Loucy (cell line): ENCODE measurements around the gene AEBP2.

Source experiments
- H2AFZ ChIP-seq: fragments of 200-600 bp; sonication (generic); 2 replicates; pipeline ENCODE4 v1.6.0; 2016; ENCODE audit warnings: antibody characterized with exemption, mild to moderate bottlenecking, low read length, moderate library complexity
- H3F3A ChIP-seq: fragments of 200-600 bp; 2 replicates; pipeline ENCODE4 v1.6.0; 2016; ENCODE audit warnings: antibody characterized with exemption, low read depth, mild to moderate bottlenecking
- H3K27me3 ChIP-seq: fragments of 200-600 bp; sonication (generic); 2 replicates; pipeline ENCODE4 v1.6.1; 2014; ENCODE audit warnings: low read length, mild to moderate bottlenecking; ENCODE audit not compliant: insufficient read depth, poor library complexity, severe bottlenecking
- H3K36me3 ChIP-seq: fragments of 200-600 bp; sonication (generic); 2 replicates; pipeline ENCODE4 v1.6.1; 2016; ENCODE audit warnings: low read length; ENCODE audit not compliant: insufficient read depth
- H3K4me1 ChIP-seq: fragments of 200-600 bp; sonication (generic); 2 replicates; pipeline ENCODE4 v1.5.1; 2014; ENCODE audit warnings: low read length, mild to moderate bottlenecking; ENCODE audit not compliant: insufficient read depth, poor library complexity, severe bottlenecking
- H3K4me2 ChIP-seq: fragments of 200-600 bp; sonication (generic); 2 replicates; pipeline ENCODE4 v1.6.0; 2014; ENCODE audit warnings: antibody characterized with exemption, low read length, low read depth, mild to moderate bottlenecking; ENCODE audit not compliant: poor library complexity, severe bottlenecking
- H3K4me3 ChIP-seq: fragments of 200-600 bp; sonication (generic); 2 replicates; pipeline ENCODE4 v1.5.1; 2014; ENCODE audit warnings: low read length, mild to moderate bottlenecking, mixed read lengths; ENCODE audit not compliant: poor library complexity, severe bottlenecking
- H3K79me2 ChIP-seq: fragments of 200-600 bp; sonication (generic); 2 replicates; pipeline ENCODE4 v1.6.1; 2014; ENCODE audit warnings: low read length; ENCODE audit not compliant: insufficient read depth
- H3K9ac ChIP-seq: fragments of 200-600 bp; sonication (generic); 2 replicates; pipeline ENCODE4 v1.6.0; 2014; ENCODE audit warnings: mild to moderate bottlenecking, low read depth, low read length, moderate library complexity; ENCODE audit not compliant: poor library complexity, severe bottlenecking
- H3K9me2 ChIP-seq: fragments of 200-600 bp; sonication (generic); replicated peaks from 2 replicates; pipeline ENCODE4 v1.6.1; 2016; ENCODE audit warnings: low read depth, low read length, mixed read lengths
- H3K9me3 ChIP-seq: fragments of 200-600 bp; sonication (generic); 2 replicates; pipeline ENCODE4 v1.6.1; 2014; ENCODE audit warnings: mild to moderate bottlenecking, antibody characterized with exemption, low read length, low read depth; ENCODE audit not compliant: insufficient read depth
- H4K20me1 ChIP-seq: fragments of 200-600 bp; sonication (generic); 2 replicates; pipeline ENCODE4 v1.6.0; 2014; ENCODE audit warnings: antibody characterized with exemption, low read length, mild to moderate bottlenecking; ENCODE audit not compliant: insufficient read depth, poor library complexity, severe bottlenecking
- EZH2phosphoT487 ChIP-seq: fragments of 200-600 bp; IDR thresholded peaks from 2 replicates; pipeline ENCODE4 v1.6.1; 2018; ENCODE audit warnings: antibody characterized with exemption, mild to moderate bottlenecking, moderate library complexity, borderline replicate concordance
- TF ChIP-seq, protein P1 (sequence below): fragments of 200-600 bp; sonication (generic); conservative IDR thresholded peaks from 2 replicates; pipeline ENCODE4 v1.5.1; 2014; ENCODE audit warnings: mild to moderate bottlenecking, antibody characterized with exemption, low read length

Gene AEBP2

DNA sequence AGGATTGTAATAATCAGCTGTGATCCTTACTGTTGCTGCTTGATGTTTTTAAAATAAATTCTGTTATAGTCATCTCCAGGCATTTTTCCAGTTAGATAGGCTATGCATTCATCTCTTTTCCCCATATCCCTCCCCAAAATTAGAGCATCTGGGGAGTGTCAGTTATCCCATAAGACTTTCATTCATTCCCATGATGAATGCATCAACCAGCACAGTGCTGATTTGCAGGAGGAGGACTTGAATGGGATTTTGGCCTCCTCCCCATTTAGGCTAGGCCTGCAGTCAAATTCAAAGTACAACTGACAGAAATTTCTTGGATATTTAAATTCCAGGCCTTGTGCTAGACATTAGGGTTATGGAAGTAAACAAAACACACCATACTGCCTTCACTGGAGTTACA lies 99.8 kb downstream of the AEBP2 start:
- no peaks in the 10 kb centered on the region for H4K20me1 ChIP-seq
- no peaks in the 10 kb centered on the region for H3K36me3 ChIP-seq
- H3K9me3 ChIP-seq = 0 out of 2 replicates have a peak, but pooled peaks cover 5% of the 10 kb centered on the region
- no peak overlapping the region for H2AFZ ChIP-seq
- no peak overlapping the region for H3K4me2 ChIP-seq
- TF ChIP-seq, protein P1, sequence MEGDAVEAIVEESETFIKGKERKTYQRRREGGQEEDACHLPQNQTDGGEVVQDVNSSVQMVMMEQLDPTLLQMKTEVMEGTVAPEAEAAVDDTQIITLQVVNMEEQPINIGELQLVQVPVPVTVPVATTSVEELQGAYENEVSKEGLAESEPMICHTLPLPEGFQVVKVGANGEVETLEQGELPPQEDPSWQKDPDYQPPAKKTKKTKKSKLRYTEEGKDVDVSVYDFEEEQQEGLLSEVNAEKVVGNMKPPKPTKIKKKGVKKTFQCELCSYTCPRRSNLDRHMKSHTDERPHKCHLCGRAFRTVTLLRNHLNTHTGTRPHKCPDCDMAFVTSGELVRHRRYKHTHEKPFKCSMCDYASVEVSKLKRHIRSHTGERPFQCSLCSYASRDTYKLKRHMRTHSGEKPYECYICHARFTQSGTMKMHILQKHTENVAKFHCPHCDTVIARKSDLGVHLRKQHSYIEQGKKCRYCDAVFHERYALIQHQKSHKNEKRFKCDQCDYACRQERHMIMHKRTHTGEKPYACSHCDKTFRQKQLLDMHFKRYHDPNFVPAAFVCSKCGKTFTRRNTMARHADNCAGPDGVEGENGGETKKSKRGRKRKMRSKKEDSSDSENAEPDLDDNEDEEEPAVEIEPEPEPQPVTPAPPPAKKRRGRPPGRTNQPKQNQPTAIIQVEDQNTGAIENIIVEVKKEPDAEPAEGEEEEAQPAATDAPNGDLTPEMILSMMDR = no peak
- no peak for TF ChIP-seq EZH2phosphoT487
- no peak overlapping the region for H3K4me3 ChIP-seq
- no peaks in the 10 kb centered on the region for H3K9me2 ChIP-seq
- peaks cover 9% of the 10 kb centered on the region for H3K4me1 ChIP-seq
- H3K27me3 ChIP-seq = no peaks in the 10 kb centered on the region
- H3K9ac ChIP-seq = no peak overlapping the region
- H3F3A ChIP-seq = no peaks in the 10 kb centered on the region
- H3K79me2 ChIP-seq = no peaks in the 10 kb centered on the region

DNA sequence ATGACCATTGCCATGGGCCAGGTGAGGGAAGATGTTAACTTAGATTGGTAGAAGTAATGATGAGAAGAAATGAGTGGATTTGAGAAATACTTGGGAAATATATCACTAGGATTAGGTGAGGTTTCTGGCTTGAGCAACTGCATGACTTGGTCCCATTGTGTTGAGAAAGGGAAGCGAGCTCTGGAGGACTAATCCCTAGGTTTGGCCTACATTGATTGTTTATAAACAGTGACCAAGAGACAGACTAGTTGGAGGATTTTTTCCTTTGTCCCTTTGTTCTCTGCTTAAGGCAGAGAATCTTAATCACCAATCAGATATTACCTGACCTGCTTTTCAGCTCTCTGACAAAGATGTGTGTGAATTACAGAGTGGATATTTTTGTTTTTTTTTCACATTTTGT lies 100.5 kb downstream of the AEBP2 start:
- no peak overlapping the region for H2AFZ ChIP-seq
- H4K20me1 ChIP-seq = no peaks in the 10 kb centered on the region
- no peaks in the 10 kb centered on the region for H3K9me2 ChIP-seq
- peaks cover 9% of the 10 kb centered on the region for H3K4me1 ChIP-seq
- H3F3A ChIP-seq = no peaks in the 10 kb centered on the region
- 0 out of 2 replicates have a peak, but pooled peaks cover 5% of the 10 kb centered on the region for H3K9me3 ChIP-seq
- H3K79me2 ChIP-seq = no peaks in the 10 kb centered on the region
- no peak overlapping the region for H3K4me2 ChIP-seq
- H3K4me3 ChIP-seq = no peak overlapping the region
- no peak overlapping the region for H3K9ac ChIP-seq
- no peaks in the 10 kb centered on the region for H3K36me3 ChIP-seq
- TF ChIP-seq, protein P1 = no peak
- no peak for TF ChIP-seq EZH2phosphoT487
- no peaks in the 10 kb centered on the region for H3K27me3 ChIP-seq

DNA sequence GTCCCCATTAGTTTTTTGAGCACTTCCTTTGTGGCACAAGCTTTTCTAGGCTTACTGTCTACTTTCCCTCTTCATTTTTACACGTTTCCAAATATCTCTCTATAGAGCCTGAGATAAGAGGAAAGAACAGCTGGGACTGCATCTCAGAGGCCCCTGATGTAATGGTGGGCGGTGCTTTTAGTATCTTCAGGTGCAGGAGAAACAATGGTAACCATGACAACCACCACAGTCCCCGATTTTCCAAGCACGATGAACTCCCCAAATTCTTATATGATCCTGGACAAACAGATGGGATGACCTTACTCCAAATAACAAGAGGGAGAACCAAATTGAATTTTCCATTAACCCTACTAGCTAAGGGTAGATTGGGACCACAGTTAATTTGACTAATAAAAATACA lies 103.3 kb downstream of the AEBP2 start:
- Histone ChIP-seq H3K9ac (no peak overlapping the region), H3K4me3 (no peak overlapping the region), H3K27me3 (no peaks in the 10 kb centered on the region), H2AFZ (no peak overlapping the region), H4K20me1 (no peaks in the 10 kb centered on the region), H3K4me1 (no peaks in the 10 kb centered on the region), H3K4me2 (no peak overlapping the region), H3F3A (no peaks in the 10 kb centered on the region), H3K9me3 (no peaks in the 10 kb centered on the region), H3K36me3 (no peaks in the 10 kb centered on the region), H3K79me2 (no peaks in the 10 kb centered on the region), H3K9me2 (no peaks in the 10 kb centered on the region)
- no peak for TF ChIP-seq EZH2phosphoT487
- TF ChIP-seq, protein P1 = no peak
